ENCODE data around the gene RMDN2. TPM values are rescaled to one million over a fixed set of nuclear protein-coding genes. Genes with fewer than 3 reads are reported as not detected.
A peak's percentile ranks its signal among the peaks of the same experiment; 100 is the strongest.

RMDN2 gene
- 1 to 10 TPM; 1.8 to 2.1 TPM for total RNA-seq

GRCh38 chr2:37925063-37925897 is at the start of gene RMDN2:
Gene RMDN2, plus strand, starts transcription at chr2:37925287. Its CDS starts 3,991 bp downstream, at chr2:37929278.
- H3K36me3 Mint-ChIP-seq: no peaks in the 10 kb centered on the region
- DNase-seq: peak; percentile 89
- no peaks in the 10 kb centered on the region for H3K9me3 Mint-ChIP-seq
- H3K4me3 Mint-ChIP-seq: peak within 1 kb of the TSS; percentile 84
- intact Hi-C loops (cut with micrococcal nuclease): loop anchor here (10.0 kb wide), 1 partner anchor 150 kb away; the partner anchor contains the start of gene CYP1B1
- CTCF ChIA-PET: interaction anchor here (0.8 to 2.1 kb wide), 6 partner anchors 35 to 534 kb away, joined by 3 to 9 read pairs (median 6); no protein-coding TSS in a partner anchor
- peaks cover 3% of the 10 kb centered on the region for H3K27me3 Mint-ChIP-seq
- peak within 1 kb of the TSS; percentile 66 for H3K27ac Mint-ChIP-seq
- peaks cover 8% of the 10 kb centered on the region for H3K4me1 Mint-ChIP-seq (ENCODE audit: low read depth)
- POLR2A ChIA-PET: interaction anchor here (0.6 to 1.2 kb wide), 2 partner anchors 31 to 770 kb away, joined by 4 read pairs; no protein-coding TSS in a partner anchor

GRCh38 chr2:37875403-37875906 is 49.6 kb upstream of the RMDN2 start:
- peaks cover 7% of the 10 kb centered on the region for H3K27me3 Mint-ChIP-seq
- H3K27ac Mint-ChIP-seq: no peak overlapping the region
- H3K4me3 Mint-ChIP-seq: no peak overlapping the region
- POLR2A ChIA-PET: interaction anchor here (1.5 kb wide), 1 partner anchor 47 kb away, joined by 5 read pairs; no protein-coding TSS in a partner anchor
- DNase-seq: no peak
- H3K36me3 Mint-ChIP-seq: no peaks in the 10 kb centered on the region
- H3K9me3 Mint-ChIP-seq: no peaks in the 10 kb centered on the region
- H3K4me1 Mint-ChIP-seq (ENCODE audit: low read depth): peaks cover 27% of the 10 kb centered on the region
- CTCF ChIA-PET: interaction anchor here (1.1 to 9.2 kb wide), 8 partner anchors 9 to 482 kb away, joined by 4 to 175 read pairs (median 36); partner anchors contain the start of gene CDC42EP3
- intact Hi-C loops (cut with micrococcal nuclease): loop anchor here (10.0 kb wide), 1 partner anchor 791 kb away; the partner anchor contains the start of genes GPATCH11 and HEATR5B

GRCh38 chr2:37876227-37876626 is 48.9 kb upstream of the RMDN2 start:
- ChIA-PET POLR2A (no interaction called here), CTCF (interaction anchor here (0.7 to 9.2 kb wide), 16 partner anchors 9 to 497 kb away, joined by 3 to 175 read pairs (median 16); partner anchors contain the start of gene CDC42EP3)
- no peak for DNase-seq
- H3K36me3 Mint-ChIP-seq: no peaks in the 10 kb centered on the region
- intact Hi-C loops (cut with micrococcal nuclease): loop anchor here (2.0 to 10.0 kb wide), 3 partner anchors 15 to 791 kb away; partner anchors contain the start of genes GPATCH11 and HEATR5B
- peaks cover 21% of the 10 kb centered on the region for H3K4me1 Mint-ChIP-seq (ENCODE audit: low read depth)
- no peak overlapping the region for H3K4me3 Mint-ChIP-seq
- H3K9me3 Mint-ChIP-seq: no peaks in the 10 kb centered on the region
- peaks cover 13% of the 10 kb centered on the region for H3K27me3 Mint-ChIP-seq
- H3K27ac Mint-ChIP-seq: no peak overlapping the region

GRCh38 chr2:37877457-37878315 is 47.4 kb upstream of the RMDN2 start:
- Mint-ChIP-seq H3K4me1 (ENCODE audit: low read depth) (peaks cover 7% of the 10 kb centered on the region), H3K4me3 (no peak overlapping the region), H3K9me3 (no peaks in the 10 kb centered on the region), H3K27me3 (peaks cover 16% of the 10 kb centered on the region), H3K27ac (no peak overlapping the region), H3K36me3 (no peaks in the 10 kb centered on the region)
- CTCF ChIA-PET: interaction anchor here (0.6 to 9.2 kb wide), 90 partner anchors 7 to 866 kb away, joined by 3 to 175 read pairs (median 4); partner anchors contain the start of genes CDC42EP3, CEBPZ, NDUFAF7 and PRKD3
- POLR2A ChIA-PET: interaction anchor here (0.7 to 0.9 kb wide), 2 partner anchors 207 to 487 kb away, joined by 3 to 4 read pairs; partner anchors contain the start of gene CDC42EP3
- intact Hi-C loops (cut with micrococcal nuclease): loop anchor here (1.0 to 10.0 kb wide), 6 partner anchors 13 to 793 kb away; partner anchors contain the start of genes GPATCH11 and HEATR5B
- no peak for DNase-seq

- DNase-seq: no peak
- ChIA-PET POLR2A (no interaction called here), CTCF (interaction anchor here (0.8 to 9.2 kb wide), 22 partner anchors 12 to 710 kb away, joined by 3 to 175 read pairs (median 8); partner anchors contain the start of genes PRKD3 and RMDN2)
- H3K9me3 Mint-ChIP-seq: no peaks in the 10 kb centered on the region
- H3K27me3 Mint-ChIP-seq: peaks cover 16% of the 10 kb centered on the region
- intact Hi-C loops (cut with micrococcal nuclease): loop anchor here (10.0 kb wide), 1 partner anchor 794 kb away; the partner anchor contains the start of genes GPATCH11 and HEATR5B
- no peak overlapping the region for H3K27ac Mint-ChIP-seq
- no peaks in the 10 kb centered on the region for H3K36me3 Mint-ChIP-seq
- no peaks in the 10 kb centered on the region for H3K4me1 Mint-ChIP-seq (ENCODE audit: low read depth)
- H3K4me3 Mint-ChIP-seq: no peak overlapping the region
Observed at GRCh38 chr2:37878536-37878935, 46.6 kb upstream of the RMDN2 start.

GRCh38 chr2:37880551-37880950 is 44.5 kb upstream of the RMDN2 start:
- H3K4me3 Mint-ChIP-seq: no peak overlapping the region
- intact Hi-C loops (cut with micrococcal nuclease): no loop called here
- ChIA-PET CTCF (interaction anchor here (0.7 to 9.2 kb wide), 7 partner anchors 10 to 485 kb away, joined by 3 to 175 read pairs (median 6); no protein-coding TSS in a partner anchor), POLR2A (no interaction called here)
- no peak overlapping the region for H3K27ac Mint-ChIP-seq
- H3K36me3 Mint-ChIP-seq: no peaks in the 10 kb centered on the region
- no peaks in the 10 kb centered on the region for H3K4me1 Mint-ChIP-seq (ENCODE audit: low read depth)
- peaks cover 17% of the 10 kb centered on the region for H3K27me3 Mint-ChIP-seq
- DNase-seq: no peak
- H3K9me3 Mint-ChIP-seq: no peaks in the 10 kb centered on the region

- ChIA-PET CTCF (interaction anchor here (0.5 to 2.8 kb wide), 6 partner anchors 9 to 828 kb away, joined by 3 to 13 read pairs (median 6); no protein-coding TSS in a partner anchor), POLR2A (no interaction called here)
- peaks cover 17% of the 10 kb centered on the region for H3K27me3 Mint-ChIP-seq
- no peak overlapping the region for H3K4me3 Mint-ChIP-seq
- peaks cover 3% of the 10 kb centered on the region for H3K4me1 Mint-ChIP-seq (ENCODE audit: low read depth)
- no peak overlapping the region for H3K27ac Mint-ChIP-seq
- intact Hi-C loops (cut with micrococcal nuclease): no loop called here
- H3K36me3 Mint-ChIP-seq: no peaks in the 10 kb centered on the region
- DNase-seq: no peak
- no peaks in the 10 kb centered on the region for H3K9me3 Mint-ChIP-seq
Observed at GRCh38 chr2:37881397-37881796, 43.7 kb upstream of the RMDN2 start.

- DNase-seq: no peak
- Mint-ChIP-seq H3K9me3 (no peaks in the 10 kb centered on the region), H3K27ac (no peak overlapping the region), H3K27me3 (peaks cover 18% of the 10 kb centered on the region), H3K4me3 (no peak overlapping the region), H3K4me1 (ENCODE audit: low read depth) (peaks cover 7% of the 10 kb centered on the region), H3K36me3 (no peaks in the 10 kb centered on the region)
- POLR2A ChIA-PET: no interaction called here
- CTCF ChIA-PET: interaction anchor here (0.5 to 2.4 kb wide), 5 partner anchors 8 to 828 kb away, joined by 3 to 11 read pairs (median 6); no protein-coding TSS in a partner anchor
- intact Hi-C loops (cut with micrococcal nuclease): no loop called here
Observed at GRCh38 chr2:37882036-37882435, 43.1 kb upstream of the RMDN2 start.

- intact Hi-C loops (cut with micrococcal nuclease): no loop called here
- no peak for DNase-seq
- ChIA-PET CTCF (no interaction called here), POLR2A (no interaction called here)
- Mint-ChIP-seq H3K27me3 (peaks cover 20% of the 10 kb centered on the region), H3K4me3 (no peak overlapping the region), H3K9me3 (no peaks in the 10 kb centered on the region), H3K36me3 (no peaks in the 10 kb centered on the region), H3K4me1 (ENCODE audit: low read depth) (peaks cover 7% of the 10 kb centered on the region), H3K27ac (no peak overlapping the region)
Observed at GRCh38 chr2:37883518-37883917, 41.6 kb upstream of the RMDN2 start.

GRCh38 chr2:37885329-37885993 is 39.6 kb upstream of the RMDN2 start:
- ChIA-PET CTCF (interaction anchor here (1.0 to 2.3 kb wide), 5 partner anchors 8 to 489 kb away, joined by 3 to 10 read pairs (median 7); no protein-coding TSS in a partner anchor), POLR2A (interaction anchor here (0.6 kb wide), 2 partner anchors 423 to 488 kb away, joined by 3 to 6 read pairs; no protein-coding TSS in a partner anchor)
- H3K27me3 Mint-ChIP-seq: peaks cover 16% of the 10 kb centered on the region
- no peaks in the 10 kb centered on the region for H3K36me3 Mint-ChIP-seq
- no peak overlapping the region for H3K27ac Mint-ChIP-seq
- DNase-seq: no peak
- H3K9me3 Mint-ChIP-seq: no peaks in the 10 kb centered on the region
- intact Hi-C loops (cut with micrococcal nuclease): no loop called here
- no peak overlapping the region for H3K4me3 Mint-ChIP-seq
- peaks cover 9% of the 10 kb centered on the region for H3K4me1 Mint-ChIP-seq (ENCODE audit: low read depth)
